Left ventricle myocardium superior (tissue), 1 donor: Measurements from ENCODE around the gene ATP8A2. TPM values are rescaled to one million over a fixed set of nuclear protein-coding genes. Genes with fewer than 3 reads are reported as not detected.
"Not testable (repeated sequence)": the region's sequence is repeated elsewhere in the genome, so short reads cannot be mapped to it uniquely, and the experiment has no call there.

Source experiments
- ATAC-seq: fragments of 200-7000 bp; cut with Tn5 transposase; one replicate; pipeline ENCODE4 v1.9.1; 2020; ENCODE audit warnings: mild to moderate bottlenecking, moderate library complexity
- DNase-seq: peaks from one replicate; pipeline ENCODE4 v3.0.0-alpha.2; 2020
- intact Hi-C: fragments of 100-400 bp; cut with micrococcal nuclease; formaldehyde crosslinking; loops from one replicate; pipeline ENCODE4 v1.11.0; 2022
- long read RNA-seq: library from polyadenylated mRNA; unstranded; transcript quantifications from one replicate; pipeline ENCODE4 v2.0.0, GENCODE V29; 2021
- total RNA-seq: library from RNA; stranded (reverse); fragmentation: NEBNext Ultra II Directional; extraction: Animal tissue kit (Norgen Biotek cat#: 25700); gene quantifications from one replicate; pipeline ENCODE4 v1.2.1, GENCODE V29; 2021
- donor health status: DM: no; HTN: yes; CAD: no; lungs with severe emphysema.

The ATP8A2 gene
- 0.15 TPM for total RNA-seq
- long read RNA-seq: 0 reads

DNA sequence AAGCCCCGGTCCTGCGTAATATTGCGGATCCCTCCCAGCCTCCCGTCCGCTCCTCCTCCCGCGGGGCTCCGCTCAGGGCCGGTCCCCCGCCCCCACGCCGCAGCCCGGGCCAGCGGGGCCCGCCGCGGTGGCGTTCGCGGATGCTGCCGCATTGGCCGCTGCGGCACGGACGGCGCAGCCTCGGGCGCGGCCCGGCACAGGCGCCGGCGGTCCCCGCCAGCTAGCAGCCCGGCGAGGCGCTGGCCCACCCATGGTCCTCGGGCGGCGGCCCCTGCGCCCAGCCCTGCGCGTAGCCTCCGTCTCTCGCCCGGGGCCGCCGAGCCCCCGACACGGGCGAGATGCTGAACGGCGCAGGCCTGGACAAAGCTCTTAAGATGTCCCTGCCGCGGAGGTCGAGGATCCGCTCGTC, at the start of gene ATP8A2:
ATP8A2 (plus strand) TSS at position 100 of the 409 bp plus-strand sequence; CDS start at position 339, 239 bp downstream.
- ATAC-seq (no peak), DNase-seq (no peak)
- intact Hi-C loops: no loop called here

DNA sequence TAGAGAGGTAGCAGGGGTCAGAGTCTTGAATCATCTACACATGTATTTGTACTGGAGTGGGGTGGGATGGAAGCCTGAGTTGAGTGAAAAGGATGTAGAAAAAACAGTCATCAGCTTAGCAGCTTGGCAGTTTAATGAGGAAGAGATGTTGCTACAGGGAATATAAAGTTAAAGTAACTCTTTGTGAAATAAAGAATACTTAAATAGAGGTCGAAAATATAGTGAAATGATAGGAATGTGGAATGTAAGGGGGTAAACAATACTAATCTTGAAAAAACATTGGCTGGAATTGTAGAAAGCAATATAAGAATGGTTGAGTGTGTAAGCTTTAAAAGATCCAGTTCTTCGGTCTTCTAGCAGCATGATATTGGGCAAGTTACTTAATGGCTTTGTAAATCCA, 47.7 kb upstream of the ATP8A2 start:
- intact Hi-C loops: no loop called here
- ATAC-seq (no peak), DNase-seq (no peak)

DNA sequence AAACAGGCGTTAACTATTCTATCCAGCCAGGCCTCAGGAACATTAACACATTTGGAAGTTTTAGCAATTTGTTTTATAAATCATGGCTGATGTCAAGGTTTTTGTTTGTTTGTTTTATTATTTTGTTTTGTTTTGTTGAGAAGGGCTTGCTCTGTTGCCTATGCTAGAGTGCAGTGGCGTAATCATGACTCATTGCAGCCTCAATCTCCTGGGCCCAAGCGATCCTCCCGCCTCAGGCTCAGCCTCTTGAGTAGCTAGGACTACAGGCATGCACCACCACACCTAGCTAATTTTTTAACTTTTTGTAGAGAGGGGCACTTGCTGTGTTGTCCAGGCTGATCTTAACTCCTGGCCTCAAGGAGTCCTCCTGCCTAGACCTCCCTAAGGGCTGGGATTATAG, 42.1 kb upstream of the ATP8A2 start:
- intact Hi-C loops: no loop called here
- no peak for DNase-seq
- ATAC-seq: no peak

DNA sequence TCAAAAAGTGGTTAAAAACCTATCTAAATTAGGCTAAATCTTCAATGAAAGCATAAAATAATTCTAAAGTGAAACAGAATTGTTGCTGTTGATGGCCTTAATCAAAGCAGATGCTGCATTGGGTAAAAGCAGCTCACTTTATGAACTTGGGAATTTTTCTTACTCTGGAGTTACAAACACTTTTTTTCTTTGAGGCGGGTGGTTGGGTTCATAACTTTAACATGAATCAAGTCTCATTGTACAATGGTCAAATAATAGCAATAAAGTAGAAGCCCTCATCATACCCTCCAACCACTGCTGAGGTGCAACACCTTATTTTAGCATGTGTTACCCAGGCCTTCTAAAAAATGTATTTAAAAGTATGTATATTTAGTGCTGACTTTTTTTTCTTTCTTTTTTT, 41.2 kb upstream of the ATP8A2 start:
- DNase-seq (no peak), ATAC-seq (no peak)
- intact Hi-C loops: no loop called here

DNA sequence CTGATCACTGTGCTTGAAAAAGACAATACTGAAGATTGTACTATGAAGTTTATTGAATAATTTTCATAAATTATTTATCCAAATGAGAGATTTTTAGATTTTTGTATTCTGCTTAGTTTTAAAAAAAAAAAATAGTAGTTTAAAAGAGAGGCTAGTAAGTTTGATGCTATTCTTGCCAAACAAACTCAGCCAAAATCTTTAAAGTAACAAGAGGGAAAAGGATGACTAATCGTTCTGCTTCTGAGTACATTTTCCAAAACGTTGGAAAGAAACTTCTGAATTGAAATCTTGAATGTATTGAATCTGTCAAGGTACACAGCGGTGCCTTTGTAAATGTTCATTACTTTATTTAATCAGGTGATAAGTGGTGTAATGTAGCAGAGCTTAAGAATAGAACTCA, 35.9 kb upstream of the ATP8A2 start:
- ATAC-seq (no peak), DNase-seq (no peak)
- intact Hi-C loops: no loop called here

DNA sequence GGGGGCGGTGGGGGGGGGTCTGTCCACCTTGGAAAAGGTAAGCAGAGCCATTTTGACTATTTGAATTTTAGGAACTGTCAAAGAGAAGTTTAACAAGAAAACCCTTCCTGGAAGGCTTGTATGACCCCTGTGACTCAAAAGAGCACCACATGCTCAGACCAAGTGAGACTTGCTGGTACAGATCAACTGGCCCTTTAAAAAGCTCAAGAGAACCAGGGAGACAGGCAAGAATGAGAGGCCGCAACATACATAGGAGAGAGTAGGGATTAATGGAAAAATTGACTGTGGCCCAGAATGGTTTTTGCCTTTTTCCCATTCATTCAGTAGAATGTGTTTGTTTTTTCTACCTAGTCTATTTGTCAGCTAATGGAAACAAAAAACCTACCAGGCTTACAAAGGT, 26.2 kb upstream of the ATP8A2 start:
- DNase-seq: no peak
- ATAC-seq: no peak
- intact Hi-C loops: no loop called here

DNA sequence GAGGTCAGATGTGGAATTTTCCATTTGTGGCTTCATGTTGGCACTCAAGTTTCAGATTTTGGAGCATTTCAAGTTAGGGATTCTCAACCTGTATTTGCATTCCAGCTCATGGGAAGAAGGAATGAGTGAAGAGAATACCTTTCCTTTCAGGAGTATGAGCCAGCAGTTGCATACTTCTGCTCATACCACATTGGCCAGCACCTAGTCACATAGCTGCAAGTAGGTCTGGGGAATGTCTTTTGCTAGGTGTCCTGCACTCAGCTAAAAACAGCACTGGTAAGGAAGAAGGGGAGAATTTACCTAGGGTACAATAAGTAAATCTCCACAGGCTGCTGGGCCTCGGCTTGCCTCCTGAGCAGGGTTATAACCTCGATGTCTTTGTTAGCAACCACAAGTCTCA, 24.6 kb upstream of the ATP8A2 start:
- ATAC-seq (no peak), DNase-seq (no peak)
- intact Hi-C loops: no loop called here

GRCh38 chr13:25351404-25351803, 20.4 kb upstream of the ATP8A2 start:
- no peak for DNase-seq
- ATAC-seq: no peak
- intact Hi-C loops: no loop called here

DNA sequence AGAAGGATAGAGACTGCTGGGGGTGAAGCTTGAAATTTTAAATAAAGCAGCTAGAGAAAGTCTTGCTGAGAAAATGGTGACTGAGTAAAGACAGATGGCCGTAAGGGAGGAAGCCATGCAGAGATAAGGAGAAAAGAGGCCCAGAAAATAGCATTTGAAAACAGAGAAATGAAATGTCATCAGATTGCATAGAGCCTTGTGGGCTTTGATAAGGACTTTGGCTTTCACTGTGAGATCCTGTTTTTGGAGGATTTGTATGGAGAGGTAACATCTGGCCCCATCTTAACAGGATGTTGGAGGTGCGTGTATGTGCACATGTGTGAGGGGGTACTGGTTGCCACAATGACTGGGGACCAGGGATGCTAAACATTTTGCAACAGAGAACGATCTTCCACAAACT, 19.5 kb upstream of the ATP8A2 start:
- intact Hi-C loops: no loop called here
- DNase-seq (no peak), ATAC-seq (no peak)

- ATAC-seq (no peak), DNase-seq (no peak)
- intact Hi-C loops: no loop called here
Observed at GRCh38 chr13:25352806-25353205, 19.0 kb upstream of the ATP8A2 start.

DNA sequence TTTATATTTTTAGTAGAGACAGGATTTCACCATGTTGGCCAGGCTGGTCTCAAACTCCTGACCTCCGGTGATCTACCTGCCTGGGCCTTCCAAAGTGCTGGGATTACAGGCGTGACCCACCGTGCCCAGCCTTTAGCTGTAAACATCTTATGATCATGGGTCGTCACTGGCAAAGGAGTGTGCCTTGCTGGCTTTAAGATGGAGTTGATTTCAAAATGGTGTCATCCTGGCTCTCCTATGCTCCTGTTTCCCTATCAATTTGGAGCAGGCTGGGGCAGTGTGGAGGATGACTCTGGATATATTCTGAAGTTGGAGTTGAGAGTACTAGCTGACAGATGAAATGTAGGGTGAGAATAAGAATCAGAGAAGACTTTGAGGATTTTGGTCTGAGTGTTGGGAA, 18.4 kb upstream of the ATP8A2 start:
- intact Hi-C loops: no loop called here
- DNase-seq: no peak
- ATAC-seq: no peak

GRCh38 chr13:25354377-25354776, 17.4 kb upstream of the ATP8A2 start:
- no peak for DNase-seq
- ATAC-seq: no peak
- intact Hi-C loops: no loop called here

DNA sequence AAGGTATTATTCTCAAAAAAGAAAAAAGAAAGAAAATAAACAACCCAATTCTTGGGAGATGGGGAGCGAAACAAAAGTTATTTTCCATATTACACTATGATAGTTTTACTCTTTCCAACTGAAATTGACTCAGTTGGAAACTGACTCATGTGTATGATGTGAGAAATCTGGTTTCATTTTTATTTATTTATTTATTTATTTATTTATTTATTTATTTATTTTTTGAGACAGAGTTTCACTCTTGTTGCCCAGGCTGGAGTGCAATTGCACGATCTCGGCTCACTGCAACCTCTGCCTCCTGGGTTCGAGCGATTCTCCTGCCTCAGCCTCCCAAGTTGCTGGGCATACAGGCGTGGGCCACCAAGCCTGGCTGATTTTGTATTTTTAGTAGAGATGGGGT, 11.3 kb upstream of the ATP8A2 start:
- DNase-seq, ATAC-seq, intact Hi-C loops: not testable (repeated sequence)

DNA sequence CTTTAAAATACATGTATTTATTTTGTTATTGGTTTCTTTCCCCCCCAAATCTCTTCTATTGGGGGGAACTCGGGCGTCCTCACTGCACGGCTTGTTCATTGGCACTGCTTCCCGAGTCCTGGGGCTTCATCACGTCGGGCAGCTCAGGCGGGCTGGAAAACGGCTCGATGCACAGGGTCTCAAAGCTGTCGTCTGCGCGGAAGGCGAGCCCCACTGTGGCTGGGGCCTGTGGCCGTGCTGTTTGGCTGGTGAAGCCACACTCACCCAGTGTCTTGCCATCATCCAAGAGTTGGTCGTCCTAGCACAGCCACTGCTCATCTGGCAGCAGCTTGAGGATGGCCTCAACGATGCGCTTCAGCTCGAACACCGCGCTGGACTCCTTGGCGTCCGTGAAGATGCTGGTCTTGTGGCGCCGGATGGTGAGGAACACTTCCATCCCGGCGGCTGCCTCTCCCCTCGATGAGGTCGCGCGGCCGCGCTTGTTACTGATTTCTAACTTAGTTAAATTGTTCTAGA, 6.0 kb upstream of the ATP8A2 start:
- no peak for DNase-seq
- intact Hi-C loops: no loop called here
- no peak for ATAC-seq

DNA sequence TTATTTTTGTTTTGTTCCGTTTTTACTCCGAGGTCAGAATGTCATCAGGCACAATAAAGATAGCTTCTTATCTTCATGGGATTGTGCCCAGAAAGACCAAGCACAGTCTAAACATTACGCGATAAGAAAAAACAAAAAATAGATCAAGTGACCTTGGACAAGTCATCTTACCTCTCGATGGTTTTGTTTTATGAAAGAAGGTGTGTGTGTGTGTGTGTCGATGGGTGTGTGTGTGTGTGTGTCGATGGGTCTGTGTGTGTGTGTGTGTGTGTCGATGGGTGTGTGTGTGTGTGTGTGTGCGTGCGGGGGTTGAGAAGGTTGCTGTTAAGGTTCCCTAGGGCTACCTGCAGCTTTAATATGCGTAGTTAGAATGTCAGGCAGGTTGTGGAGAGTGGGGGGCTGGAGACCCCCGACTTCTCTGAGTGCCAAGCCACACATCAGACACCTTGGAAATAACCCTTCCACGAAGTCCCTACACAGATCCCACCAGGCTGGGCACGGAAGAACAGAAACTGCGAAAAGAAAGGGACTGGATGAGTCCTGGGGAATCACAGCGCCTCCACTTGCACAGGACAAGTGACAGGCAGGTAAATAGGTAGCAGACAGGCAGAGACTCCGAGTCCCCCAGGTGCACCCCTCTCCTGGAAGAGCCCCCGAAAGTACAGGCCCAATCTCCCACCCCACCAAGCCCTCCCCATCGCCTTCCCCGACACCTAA, 458 bp upstream of the ATP8A2 start:
- ATAC-seq (no peak), DNase-seq (no peak)
- intact Hi-C loops: no loop called here

GRCh38 chr13:25372284-25373081, 709 bp downstream of the ATP8A2 start:
- ATAC-seq (no peak), DNase-seq (no peak)
- intact Hi-C loops: no loop called here

- intact Hi-C loops: no loop called here
- DNase-seq (no peak), ATAC-seq (no peak)
Observed at GRCh38 chr13:25375727-25376358, 4.1 kb downstream of the ATP8A2 start.

DNA sequence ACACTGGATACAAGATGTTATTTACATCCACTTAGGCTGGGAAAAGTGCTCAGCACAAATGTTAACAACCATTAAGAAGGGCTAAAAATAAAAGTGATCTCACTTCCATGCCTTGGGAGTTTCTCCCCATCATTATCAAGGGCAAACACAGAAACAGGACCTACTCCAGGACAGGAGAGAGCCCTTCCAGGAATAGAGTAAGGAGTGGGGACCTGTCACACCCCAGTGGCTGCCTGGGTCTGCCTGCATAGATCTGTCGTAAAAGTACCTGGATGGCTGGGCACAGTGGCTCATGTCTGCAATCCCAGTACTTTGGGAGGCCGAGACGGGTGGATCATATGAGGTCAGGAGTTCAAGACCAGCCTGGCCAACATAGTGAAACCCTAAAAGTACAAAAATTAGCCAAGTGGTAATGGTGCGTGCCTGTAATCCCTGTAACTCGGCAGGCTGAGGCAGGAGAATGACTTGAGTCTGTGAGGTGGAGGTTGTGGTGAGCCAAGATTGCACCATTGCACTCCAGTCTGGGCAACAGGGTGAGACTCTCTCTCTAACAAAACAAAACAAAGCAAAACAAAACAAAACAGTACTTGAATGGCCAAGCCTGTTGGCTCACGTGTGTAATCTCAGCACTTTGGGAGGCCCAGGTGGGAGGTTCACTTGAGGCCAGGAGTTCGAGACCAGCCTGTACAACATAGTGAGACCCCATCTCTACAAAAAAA, 5.6 kb downstream of the ATP8A2 start:
- ATAC-seq (no peak), DNase-seq (no peak)
- intact Hi-C loops: no loop called here

DNA sequence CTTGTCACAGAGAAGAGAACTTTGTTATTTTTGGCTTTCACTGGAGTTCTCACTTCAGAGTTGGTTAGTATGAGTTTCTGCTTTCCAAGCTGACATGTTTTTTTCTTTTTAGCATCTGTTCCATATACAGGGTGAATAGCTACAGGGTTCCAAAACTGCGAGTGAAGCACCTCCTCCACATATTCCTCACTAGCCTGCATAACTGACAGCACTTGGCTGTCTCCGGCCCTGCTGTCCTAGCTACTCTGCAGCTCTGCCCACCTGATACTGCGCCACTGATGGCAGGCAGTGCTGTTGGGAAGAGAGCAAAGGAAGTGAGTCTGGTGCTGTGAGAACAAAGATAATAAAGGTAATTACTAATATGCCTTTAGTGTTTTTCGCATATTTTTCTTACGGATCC, 6.8 kb downstream of the ATP8A2 start:
- intact Hi-C loops: no loop called here
- DNase-seq: no peak
- no peak for ATAC-seq

DNA sequence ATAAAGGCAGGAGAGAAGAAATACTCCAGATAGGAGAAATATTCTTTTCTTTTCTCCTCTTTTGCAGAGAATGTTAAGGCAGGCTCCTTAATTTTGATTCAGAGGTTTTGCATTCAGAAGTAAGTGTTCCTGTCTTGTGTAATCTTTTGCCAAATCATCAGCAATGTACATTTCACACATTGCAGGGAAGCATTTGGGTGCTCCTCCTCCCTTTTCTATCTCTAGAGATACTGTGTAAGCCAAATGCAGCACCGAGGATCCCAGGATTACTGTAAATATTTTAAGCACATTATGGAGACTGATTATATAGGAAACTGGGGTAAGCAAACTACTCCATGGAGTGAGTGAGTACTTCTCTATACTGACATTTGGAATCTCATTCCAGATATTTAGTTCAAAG, 7.2 kb downstream of the ATP8A2 start:
- DNase-seq (no peak), ATAC-seq (no peak)
- intact Hi-C loops: no loop called here
